Measurements from ENCODE around the gene UGT1A6. TPM values are rescaled to one million over a fixed set of nuclear protein-coding genes. Genes with fewer than 3 reads are reported as not detected.

UGT1A6 gene
- total RNA-seq, 1 experiment from 2014 or later, result not detected

GRCh38 chr2:233815861-233816260 lies 123.2 kb downstream of the UGT1A6 start:
- CTCF ChIA-PET, result no interaction called here
- H3K27ac Mint-ChIP-seq, result no peak overlapping the region
- DNase-seq (ENCODE audit: low spot score), result no peak
- H3K4me3 Mint-ChIP-seq, result no peak overlapping the region
- TF ChIP-seq ZNF423 (CRISPR knock-in tag; IDR thresholded peaks at IDR 0.05) (no peak), FOXP1 (CRISPR knock-in tag; IDR thresholded peaks at IDR 0.05; ENCODE audit: borderline replicate concordance) (no peak), GABPB1 (CRISPR knock-in tag; IDR thresholded peaks at IDR 0.05) (no peak), SMAD3 (CRISPR knock-in tag; IDR thresholded peaks at IDR 0.05; ENCODE audit: borderline replicate concordance) (no peak), E2F1 (CRISPR knock-in tag; IDR thresholded peaks at IDR 0.05) (no peak), ZNF263 (CRISPR knock-in tag; IDR thresholded peaks at IDR 0.05; ENCODE audit: low read depth) (no peak), ERG (CRISPR knock-in tag; IDR thresholded peaks at IDR 0.05) (no peak), HMGXB4 (CRISPR knock-in tag; IDR thresholded peaks at IDR 0.05) (no peak), SOX15 (CRISPR knock-in tag; IDR thresholded peaks at IDR 0.05) (no peak), GRHL2 (CRISPR knock-in tag; IDR thresholded peaks at IDR 0.05; ENCODE audit: insufficient replicate concordance, severe bottlenecking) (no peak), CBFB (CRISPR knock-in tag; IDR thresholded peaks at IDR 0.05; ENCODE audit: low read depth) (no peak), HMGA2 (CRISPR knock-in tag; IDR thresholded peaks at IDR 0.05) (no peak)
- TF ChIP-seq, protein P1, sequence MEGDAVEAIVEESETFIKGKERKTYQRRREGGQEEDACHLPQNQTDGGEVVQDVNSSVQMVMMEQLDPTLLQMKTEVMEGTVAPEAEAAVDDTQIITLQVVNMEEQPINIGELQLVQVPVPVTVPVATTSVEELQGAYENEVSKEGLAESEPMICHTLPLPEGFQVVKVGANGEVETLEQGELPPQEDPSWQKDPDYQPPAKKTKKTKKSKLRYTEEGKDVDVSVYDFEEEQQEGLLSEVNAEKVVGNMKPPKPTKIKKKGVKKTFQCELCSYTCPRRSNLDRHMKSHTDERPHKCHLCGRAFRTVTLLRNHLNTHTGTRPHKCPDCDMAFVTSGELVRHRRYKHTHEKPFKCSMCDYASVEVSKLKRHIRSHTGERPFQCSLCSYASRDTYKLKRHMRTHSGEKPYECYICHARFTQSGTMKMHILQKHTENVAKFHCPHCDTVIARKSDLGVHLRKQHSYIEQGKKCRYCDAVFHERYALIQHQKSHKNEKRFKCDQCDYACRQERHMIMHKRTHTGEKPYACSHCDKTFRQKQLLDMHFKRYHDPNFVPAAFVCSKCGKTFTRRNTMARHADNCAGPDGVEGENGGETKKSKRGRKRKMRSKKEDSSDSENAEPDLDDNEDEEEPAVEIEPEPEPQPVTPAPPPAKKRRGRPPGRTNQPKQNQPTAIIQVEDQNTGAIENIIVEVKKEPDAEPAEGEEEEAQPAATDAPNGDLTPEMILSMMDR (IDR thresholded peaks at IDR 0.05), result no peak
- TF ChIP-seq, protein P2, sequence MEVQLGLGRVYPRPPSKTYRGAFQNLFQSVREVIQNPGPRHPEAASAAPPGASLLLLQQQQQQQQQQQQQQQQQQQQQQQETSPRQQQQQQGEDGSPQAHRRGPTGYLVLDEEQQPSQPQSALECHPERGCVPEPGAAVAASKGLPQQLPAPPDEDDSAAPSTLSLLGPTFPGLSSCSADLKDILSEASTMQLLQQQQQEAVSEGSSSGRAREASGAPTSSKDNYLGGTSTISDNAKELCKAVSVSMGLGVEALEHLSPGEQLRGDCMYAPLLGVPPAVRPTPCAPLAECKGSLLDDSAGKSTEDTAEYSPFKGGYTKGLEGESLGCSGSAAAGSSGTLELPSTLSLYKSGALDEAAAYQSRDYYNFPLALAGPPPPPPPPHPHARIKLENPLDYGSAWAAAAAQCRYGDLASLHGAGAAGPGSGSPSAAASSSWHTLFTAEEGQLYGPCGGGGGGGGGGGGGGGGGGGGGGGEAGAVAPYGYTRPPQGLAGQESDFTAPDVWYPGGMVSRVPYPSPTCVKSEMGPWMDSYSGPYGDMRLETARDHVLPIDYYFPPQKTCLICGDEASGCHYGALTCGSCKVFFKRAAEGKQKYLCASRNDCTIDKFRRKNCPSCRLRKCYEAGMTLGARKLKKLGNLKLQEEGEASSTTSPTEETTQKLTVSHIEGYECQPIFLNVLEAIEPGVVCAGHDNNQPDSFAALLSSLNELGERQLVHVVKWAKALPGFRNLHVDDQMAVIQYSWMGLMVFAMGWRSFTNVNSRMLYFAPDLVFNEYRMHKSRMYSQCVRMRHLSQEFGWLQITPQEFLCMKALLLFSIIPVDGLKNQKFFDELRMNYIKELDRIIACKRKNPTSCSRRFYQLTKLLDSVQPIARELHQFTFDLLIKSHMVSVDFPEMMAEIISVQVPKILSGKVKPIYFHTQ (CRISPR knock-in tag; IDR thresholded peaks at IDR 0.05), result no peak
- TF ChIP-seq, protein P3, sequence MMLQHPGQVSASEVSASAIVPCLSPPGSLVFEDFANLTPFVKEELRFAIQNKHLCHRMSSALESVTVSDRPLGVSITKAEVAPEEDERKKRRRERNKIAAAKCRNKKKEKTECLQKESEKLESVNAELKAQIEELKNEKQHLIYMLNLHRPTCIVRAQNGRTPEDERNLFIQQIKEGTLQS (CRISPR knock-in tag; conservative IDR thresholded peaks at IDR 0.05), result no peak
- TF ChIP-seq, protein P4, sequence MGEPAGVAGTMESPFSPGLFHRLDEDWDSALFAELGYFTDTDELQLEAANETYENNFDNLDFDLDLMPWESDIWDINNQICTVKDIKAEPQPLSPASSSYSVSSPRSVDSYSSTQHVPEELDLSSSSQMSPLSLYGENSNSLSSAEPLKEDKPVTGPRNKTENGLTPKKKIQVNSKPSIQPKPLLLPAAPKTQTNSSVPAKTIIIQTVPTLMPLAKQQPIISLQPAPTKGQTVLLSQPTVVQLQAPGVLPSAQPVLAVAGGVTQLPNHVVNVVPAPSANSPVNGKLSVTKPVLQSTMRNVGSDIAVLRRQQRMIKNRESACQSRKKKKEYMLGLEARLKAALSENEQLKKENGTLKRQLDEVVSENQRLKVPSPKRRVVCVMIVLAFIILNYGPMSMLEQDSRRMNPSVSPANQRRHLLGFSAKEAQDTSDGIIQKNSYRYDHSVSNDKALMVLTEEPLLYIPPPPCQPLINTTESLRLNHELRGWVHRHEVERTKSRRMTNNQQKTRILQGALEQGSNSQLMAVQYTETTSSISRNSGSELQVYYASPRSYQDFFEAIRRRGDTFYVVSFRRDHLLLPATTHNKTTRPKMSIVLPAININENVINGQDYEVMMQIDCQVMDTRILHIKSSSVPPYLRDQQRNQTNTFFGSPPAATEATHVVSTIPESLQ (CRISPR knock-in tag; IDR thresholded peaks at IDR 0.05), result no peak
- TF ChIP-seq, protein P5, sequence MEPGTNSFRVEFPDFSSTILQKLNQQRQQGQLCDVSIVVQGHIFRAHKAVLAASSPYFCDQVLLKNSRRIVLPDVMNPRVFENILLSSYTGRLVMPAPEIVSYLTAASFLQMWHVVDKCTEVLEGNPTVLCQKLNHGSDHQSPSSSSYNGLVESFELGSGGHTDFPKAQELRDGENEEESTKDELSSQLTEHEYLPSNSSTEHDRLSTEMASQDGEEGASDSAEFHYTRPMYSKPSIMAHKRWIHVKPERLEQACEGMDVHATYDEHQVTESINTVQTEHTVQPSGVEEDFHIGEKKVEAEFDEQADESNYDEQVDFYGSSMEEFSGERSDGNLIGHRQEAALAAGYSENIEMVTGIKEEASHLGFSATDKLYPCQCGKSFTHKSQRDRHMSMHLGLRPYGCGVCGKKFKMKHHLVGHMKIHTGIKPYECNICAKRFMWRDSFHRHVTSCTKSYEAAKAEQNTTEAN (CRISPR knock-in tag; IDR thresholded peaks at IDR 0.05), result no peak
- no peaks in the 10 kb centered on the region for H3K4me1 Mint-ChIP-seq
- peaks cover 7% of the 10 kb centered on the region; the same call in 1 of the 2 replicates for H3K9me3 Mint-ChIP-seq
- no peaks in the 10 kb centered on the region for H3K36me3 Mint-ChIP-seq
- no peaks in the 10 kb centered on the region for H3K27me3 Mint-ChIP-seq (ENCODE audit: low read depth)
- POLR2A ChIA-PET, result no interaction called here
- no peak for ATAC-seq
